ENCODE measurements around the gene ANXA9. TPM values are rescaled to one million over a fixed set of nuclear protein-coding genes. Genes with fewer than 3 reads are reported as not detected.

Gene ANXA9
- total and polyA plus RNA-seq, 2 donors from 2014 or later: 3.3 to 38.5 TPM

DNA sequence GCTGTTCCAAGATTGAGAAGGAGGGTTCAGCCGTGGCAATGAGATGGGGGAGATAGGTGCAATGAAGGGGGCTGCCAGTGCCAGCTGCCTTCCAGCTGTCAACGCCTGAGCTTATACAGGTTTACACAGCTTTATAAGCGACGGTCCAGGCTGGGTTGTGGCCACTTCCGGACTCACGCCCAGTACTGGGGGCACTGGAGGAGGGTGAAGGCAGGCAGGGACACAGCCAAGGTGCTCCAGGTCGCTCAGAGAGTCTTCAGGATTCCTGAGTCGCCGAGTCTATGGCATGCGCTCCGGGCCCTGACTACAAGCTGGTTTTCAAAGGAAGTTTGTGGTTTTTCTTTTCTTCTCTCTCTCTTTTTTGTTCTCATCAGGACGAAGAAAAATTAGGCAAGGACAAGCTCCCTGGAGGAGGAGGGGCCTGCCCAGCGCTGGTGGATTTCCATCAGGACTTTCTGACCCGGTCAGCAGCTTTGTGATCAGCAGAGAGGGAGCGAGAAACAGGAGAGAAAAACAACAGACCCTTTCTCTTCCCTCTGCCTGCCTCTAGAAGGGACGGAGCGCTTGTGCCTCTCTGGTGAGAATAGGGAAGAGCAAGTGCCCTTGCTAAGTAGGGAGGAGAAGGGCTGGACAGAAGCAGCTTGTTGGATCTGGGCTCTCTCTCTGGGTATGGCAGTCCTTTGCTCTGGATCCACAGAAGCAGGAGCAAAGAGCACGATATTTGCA is 24.4 kb downstream of the ANXA9 start, which contains the start of gene MINDY1:
Gene MINDY1, minus strand, starts transcription at position 576 of the 726 bp plus-strand sequence. CDS start 4,285 bp downstream, outside the sequence.
- intact Hi-C loops (cut with DNase I): no loop called here
- peak; percentile 82 to 96 (median 86) for DNase-seq
- TF ChIP-seq, protein P1, sequence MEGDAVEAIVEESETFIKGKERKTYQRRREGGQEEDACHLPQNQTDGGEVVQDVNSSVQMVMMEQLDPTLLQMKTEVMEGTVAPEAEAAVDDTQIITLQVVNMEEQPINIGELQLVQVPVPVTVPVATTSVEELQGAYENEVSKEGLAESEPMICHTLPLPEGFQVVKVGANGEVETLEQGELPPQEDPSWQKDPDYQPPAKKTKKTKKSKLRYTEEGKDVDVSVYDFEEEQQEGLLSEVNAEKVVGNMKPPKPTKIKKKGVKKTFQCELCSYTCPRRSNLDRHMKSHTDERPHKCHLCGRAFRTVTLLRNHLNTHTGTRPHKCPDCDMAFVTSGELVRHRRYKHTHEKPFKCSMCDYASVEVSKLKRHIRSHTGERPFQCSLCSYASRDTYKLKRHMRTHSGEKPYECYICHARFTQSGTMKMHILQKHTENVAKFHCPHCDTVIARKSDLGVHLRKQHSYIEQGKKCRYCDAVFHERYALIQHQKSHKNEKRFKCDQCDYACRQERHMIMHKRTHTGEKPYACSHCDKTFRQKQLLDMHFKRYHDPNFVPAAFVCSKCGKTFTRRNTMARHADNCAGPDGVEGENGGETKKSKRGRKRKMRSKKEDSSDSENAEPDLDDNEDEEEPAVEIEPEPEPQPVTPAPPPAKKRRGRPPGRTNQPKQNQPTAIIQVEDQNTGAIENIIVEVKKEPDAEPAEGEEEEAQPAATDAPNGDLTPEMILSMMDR (IDR thresholded peaks at IDR 0.05; ENCODE audit: borderline replicate concordance, extremely low read depth, insufficient read depth): peak; percentile 57
- peak within 1 kb of the TSS; percentile 83 to 97 (median 95) for H3K4me3 ChIP-seq (ENCODE audit: low read length in 3 of 3)
- peak within 1 kb of the TSS; percentile 80 to 95 (median 88) for H3K9ac ChIP-seq (ENCODE audit: low read length in 3 of 3)
- H3K27ac ChIP-seq (ENCODE audit: low read depth in 2 of 2, low read length in 2 of 2): peak within 1 kb of the TSS; percentile 85 to 95
- peaks cover 7 to 26% (median 18%) of the 10 kb centered on the region in 3 donors for H3K4me1 ChIP-seq (ENCODE audit: control insufficient read depth in 2 of 3, insufficient read depth in 2 of 3, low read depth in 1 of 3, low read length in 3 of 3)
- peaks cover 0 to 10% (median 2%) of the 10 kb centered on the region in 3 donors for H3K36me3 ChIP-seq (ENCODE audit: control insufficient read depth in 2 of 3, insufficient read depth in 3 of 3, low read length in 3 of 3)
- no peaks in the 10 kb centered on the region for H3K27me3 ChIP-seq (ENCODE audit: control insufficient read depth, insufficient read depth, low read length)
- FAIRE-seq: no peak
- no peaks in the 10 kb centered on the region for H3K9me3 ChIP-seq (ENCODE audit: control insufficient read depth in 2 of 3, insufficient read depth in 1 of 3, low read length in 3 of 3)

DNA sequence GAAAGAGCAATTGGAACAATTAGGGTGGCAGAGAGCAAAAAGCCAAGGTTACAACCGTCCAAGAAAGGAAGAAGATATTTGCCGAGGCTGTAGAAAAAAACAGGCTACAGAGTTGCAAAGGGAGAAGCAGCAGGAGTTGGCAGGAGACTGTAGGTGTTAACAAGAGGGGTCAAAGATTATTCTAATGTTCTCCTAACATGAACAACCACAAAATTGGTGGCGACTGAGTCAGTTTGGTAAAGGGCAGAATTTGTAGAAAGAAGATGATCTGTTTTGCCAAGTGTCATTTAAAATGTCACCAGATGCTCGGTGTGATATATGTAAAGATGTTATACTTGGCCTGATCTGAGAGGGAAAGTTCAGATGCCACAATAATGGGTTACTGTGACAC is 25.8 kb downstream of the ANXA9 start:
- FAIRE-seq: no peak
- Histone ChIP-seq H3K27ac (ENCODE audit: low read depth in 2 of 2, low read length in 2 of 2) (peak overlapping the region; percentile 85 to 95), H3K9ac (ENCODE audit: low read length in 3 of 3) (peak overlapping the region; percentile 4 to 95 (median 61)), H3K4me1 (ENCODE audit: control insufficient read depth in 2 of 3, insufficient read depth in 2 of 3, low read depth in 1 of 3, low read length in 3 of 3) (peaks cover 7 to 19% (median 17%) of the 10 kb centered on the region in 3 donors), H3K4me3 (ENCODE audit: low read length in 3 of 3) (peak overlapping the region; percentile 48 to 95 (median 95)), H3K36me3 (ENCODE audit: control insufficient read depth in 2 of 3, insufficient read depth in 3 of 3, low read length in 3 of 3) (no peaks in the 10 kb centered on the region), H3K27me3 (ENCODE audit: control insufficient read depth, insufficient read depth, low read length) (no peaks in the 10 kb centered on the region), H3K9me3 (ENCODE audit: control insufficient read depth in 2 of 3, insufficient read depth in 1 of 3, low read length in 3 of 3) (no peaks in the 10 kb centered on the region)
- intact Hi-C loops (cut with DNase I): no loop called here
- TF ChIP-seq, protein P1 (IDR thresholded peaks at IDR 0.05; ENCODE audit: borderline replicate concordance, extremely low read depth, insufficient read depth): no peak
- DNase-seq: no peak

DNA sequence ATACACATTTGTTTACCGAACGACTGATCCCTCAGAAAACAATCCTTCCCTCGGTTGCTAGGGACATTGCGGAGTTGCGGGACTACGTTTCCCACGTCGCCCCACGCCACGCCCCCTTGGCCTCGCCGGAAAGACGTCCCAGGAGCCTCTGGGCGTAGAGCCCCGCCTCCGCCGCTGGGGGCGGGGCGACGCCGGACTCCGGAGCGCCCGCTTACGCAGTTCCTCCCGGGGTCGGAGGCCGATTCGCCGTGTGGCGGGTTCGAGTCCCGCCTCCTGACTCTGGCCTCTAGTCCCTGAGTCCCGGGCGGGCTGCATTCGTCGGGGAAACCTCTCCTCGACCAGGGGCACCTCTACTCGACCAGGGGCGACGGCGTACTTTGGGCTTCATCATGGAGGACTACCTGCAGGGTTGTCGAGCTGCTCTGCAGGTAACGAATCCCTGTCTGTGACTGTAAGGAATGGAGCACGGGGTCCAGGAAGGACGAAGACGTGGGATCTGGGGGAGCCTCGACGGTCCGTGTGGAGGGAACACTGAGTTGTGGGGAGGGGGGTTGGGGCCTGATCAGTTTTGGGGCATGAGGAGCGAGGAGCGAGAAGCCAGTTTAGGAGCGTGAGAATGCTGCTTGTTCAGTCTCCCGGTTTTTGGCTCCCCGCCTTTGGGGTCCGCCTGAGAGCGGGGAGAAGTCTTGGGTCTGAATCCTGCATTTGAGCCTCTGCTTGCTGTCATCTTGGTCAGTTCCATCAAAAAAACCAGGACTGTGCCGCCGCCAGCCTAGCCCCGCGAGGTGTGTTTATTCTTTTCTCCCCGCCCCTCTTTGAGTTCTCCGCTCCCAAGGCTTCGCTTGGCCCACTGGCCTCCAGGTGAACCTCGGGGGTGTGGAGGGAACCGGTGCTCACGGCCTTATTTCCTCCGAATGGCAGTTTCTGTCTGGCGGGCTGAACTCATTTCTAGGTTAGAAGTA is 26.4 kb downstream of the ANXA9 start, which contains the start of gene PRUNE1:
Gene PRUNE1, plus strand, starts transcription at position 206 of the 962 bp plus-strand sequence. Its CDS starts 184 bp downstream, at position 390.
- FAIRE-seq: no peak
- H3K27me3 ChIP-seq (ENCODE audit: control insufficient read depth, insufficient read depth, low read length): no peaks in the 10 kb centered on the region
- intact Hi-C loops (cut with DNase I): no loop called here
- H3K9me3 ChIP-seq (ENCODE audit: control insufficient read depth in 2 of 3, insufficient read depth in 1 of 3, low read length in 3 of 3): no peaks in the 10 kb centered on the region
- DNase-seq: peak; percentile 96 to 99 (median 98)
- peak within 1 kb of the TSS; percentile 89 to 95 (median 94) for H3K9ac ChIP-seq (ENCODE audit: low read length in 3 of 3)
- peaks cover 3 to 19% (median 14%) of the 10 kb centered on the region in 3 donors for H3K4me1 ChIP-seq (ENCODE audit: control insufficient read depth in 2 of 3, insufficient read depth in 2 of 3, low read depth in 1 of 3, low read length in 3 of 3)
- no peaks in the 10 kb centered on the region for H3K36me3 ChIP-seq (ENCODE audit: control insufficient read depth in 2 of 3, insufficient read depth in 3 of 3, low read length in 3 of 3)
- peak within 1 kb of the TSS; percentile 81 to 95 (median 95) for H3K4me3 ChIP-seq (ENCODE audit: low read length in 3 of 3)
- TF ChIP-seq, protein P1 (IDR thresholded peaks at IDR 0.05; ENCODE audit: borderline replicate concordance, extremely low read depth, insufficient read depth): no peak
- peak within 1 kb of the TSS; percentile 91 to 95 for H3K27ac ChIP-seq (ENCODE audit: low read depth in 2 of 2, low read length in 2 of 2)
